ENCODE results near the gene HOMER2. TPM values are rescaled to one million over a fixed set of nuclear protein-coding genes. Genes with fewer than 3 reads are reported as not detected.
A peak's percentile ranks its signal among the peaks of the same experiment; 100 is the strongest.
"Not testable (repeated sequence)": the region's sequence is repeated elsewhere in the genome, so short reads cannot be mapped to it uniquely, and the experiment has no call there.

Gene HOMER2
- total RNA-seq, 1 donor from 2014 or later, result under 0.01 TPM

- no peak for DNase-seq (ENCODE audit: low read depth in 2 of 2)
Measured at GRCh38 chr15:82835391-82835917, 117.1 kb downstream of the HOMER2 start.

DNA sequence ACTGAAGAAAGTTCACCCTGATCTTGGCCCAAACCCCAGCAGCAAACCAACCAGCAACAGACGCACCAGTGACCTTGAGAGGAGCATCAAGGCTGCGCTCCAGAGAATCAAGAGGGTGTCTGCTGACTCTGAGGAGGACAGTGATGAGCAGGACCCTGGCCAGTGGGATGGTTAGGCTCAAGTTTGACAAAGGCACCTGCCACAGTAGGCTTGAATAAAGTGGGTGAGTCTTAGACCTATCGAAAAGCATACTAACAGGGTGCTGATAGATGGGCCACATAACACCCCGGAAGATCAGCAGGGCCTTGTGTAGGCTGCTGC is 119.2 kb downstream of the HOMER2 start:
- no peak for DNase-seq (ENCODE audit: low read depth in 2 of 2)

GRCh38 chr15:82832601-82833361 is 119.7 kb downstream of the HOMER2 start:
- DNase-seq (ENCODE audit: low read depth in 2 of 2), result peak in 1 of 2 donors; percentile 69

DNA sequence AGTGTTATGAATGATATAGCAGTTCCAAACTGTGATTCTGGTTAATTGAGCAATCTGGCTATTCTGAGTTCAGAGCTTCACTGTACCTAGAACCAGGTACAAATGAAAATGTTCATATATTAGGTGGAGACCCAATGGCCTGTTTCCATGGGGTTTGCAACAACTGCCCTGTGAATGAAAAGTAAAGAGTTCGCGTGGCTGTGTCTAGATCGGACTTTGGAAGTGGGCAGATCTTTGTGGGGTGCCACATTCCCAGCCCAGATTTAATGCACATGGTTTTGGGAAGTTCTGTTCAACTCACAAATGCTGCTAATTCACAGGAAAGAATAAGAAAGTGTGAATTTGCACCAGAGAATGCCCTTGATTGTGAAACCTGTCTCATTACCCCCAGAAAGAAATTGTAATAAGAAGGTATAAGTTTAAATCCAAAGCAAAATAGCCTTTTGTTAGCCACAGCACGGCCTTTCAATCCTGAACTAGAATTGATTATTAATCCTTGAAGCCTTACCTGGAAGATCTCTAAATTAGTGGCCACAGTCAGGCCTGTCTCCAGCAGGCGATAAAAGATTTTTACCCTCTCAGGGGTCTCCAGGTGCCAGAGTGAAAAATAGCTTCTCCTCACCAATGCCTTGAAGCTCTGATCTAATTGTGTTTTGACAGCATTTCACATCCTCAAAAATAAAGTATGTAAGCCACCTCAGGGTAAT is 120.5 kb downstream of the HOMER2 start:
- DNase-seq (ENCODE audit: low read depth in 2 of 2), result no peak

GRCh38 chr15:82830427-82831173 is 121.9 kb downstream of the HOMER2 start:
- no peak for DNase-seq (ENCODE audit: low read depth in 2 of 2)

DNA sequence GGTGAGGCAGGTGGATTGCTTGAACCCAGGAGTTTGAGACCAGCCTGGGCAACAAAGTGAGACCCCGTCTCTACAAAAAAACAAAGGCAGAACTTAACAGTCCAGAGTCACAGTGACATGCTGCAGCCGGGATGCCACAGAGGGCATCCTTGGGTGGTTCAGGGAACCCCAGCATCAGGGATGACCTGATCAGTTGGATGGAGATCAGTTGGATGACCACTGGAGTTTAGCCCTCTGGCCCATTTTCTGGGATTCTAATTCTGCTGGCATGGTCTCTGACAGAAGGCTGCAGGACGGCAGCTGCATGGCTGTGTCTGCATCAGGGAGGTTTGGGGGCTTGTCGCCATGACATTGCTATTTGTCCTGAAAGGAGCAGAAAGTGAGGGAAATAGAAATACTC is 123.3 kb downstream of the HOMER2 start:
- no peak for DNase-seq (ENCODE audit: low read depth in 2 of 2)

DNA sequence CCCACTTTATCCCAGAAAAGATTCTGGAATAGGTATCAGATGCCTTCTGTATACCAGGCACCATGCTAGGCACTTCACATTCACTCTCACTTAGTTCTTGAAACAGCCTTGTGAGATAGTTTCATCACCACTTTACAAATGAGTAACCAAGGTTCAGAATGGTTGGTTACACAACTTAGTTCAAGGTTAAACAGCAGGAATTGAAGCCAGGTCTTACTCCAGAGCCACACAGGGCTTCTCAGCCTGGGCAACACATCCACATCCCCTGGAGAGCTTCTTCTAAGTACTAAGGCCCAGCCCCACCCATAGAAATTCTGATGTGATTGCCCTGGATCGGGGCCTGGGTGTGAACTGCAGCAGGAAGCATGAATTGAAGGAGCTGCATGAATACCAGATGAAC is 124.4 kb downstream of the HOMER2 start:
- no peak for DNase-seq (ENCODE audit: low read depth in 2 of 2)

DNA sequence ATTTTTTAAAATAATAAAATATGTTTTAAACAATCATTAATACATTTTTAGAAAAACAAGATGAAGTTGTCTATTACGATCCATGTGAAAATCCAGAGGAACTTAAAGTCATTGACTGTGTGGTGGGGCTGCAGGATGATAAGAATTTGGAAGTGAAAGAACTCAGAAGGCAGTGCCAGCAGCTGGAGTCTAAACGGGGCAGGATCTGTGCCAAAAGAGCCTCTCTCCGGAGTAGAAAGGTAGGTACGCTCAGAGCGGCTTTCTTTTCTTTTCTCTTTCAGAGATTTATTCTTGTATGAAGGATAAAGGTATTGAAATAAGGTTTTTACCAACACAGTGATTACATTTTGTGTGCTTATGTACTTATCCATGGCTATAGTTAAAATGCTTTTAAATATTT is 129.5 kb downstream of the HOMER2 start:
- no peak for DNase-seq (ENCODE audit: low read depth in 2 of 2)

DNA sequence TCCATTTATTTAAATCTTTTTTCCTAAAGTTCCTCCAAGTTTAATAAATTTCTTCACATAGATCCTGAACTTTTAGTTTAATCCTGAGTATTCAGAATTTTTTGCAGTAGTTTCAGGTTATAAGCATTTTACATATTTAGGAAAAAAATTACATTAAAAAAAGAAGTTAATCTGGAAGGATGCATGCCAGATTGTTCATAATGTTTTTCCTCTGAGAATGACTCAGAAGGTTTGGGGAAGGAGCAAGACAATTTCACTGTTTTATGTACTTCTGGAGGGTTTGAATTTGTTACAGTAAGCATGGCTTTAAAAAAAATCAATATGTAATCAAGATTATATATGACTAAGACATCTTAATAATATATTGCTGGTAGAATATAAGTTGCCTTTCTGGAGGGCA is 130.7 kb downstream of the HOMER2 start:
- DNase-seq (ENCODE audit: low read depth in 2 of 2), result not testable (repeated sequence)

- DNase-seq (ENCODE audit: low read depth in 2 of 2), result not testable (repeated sequence)
Measured at GRCh38 chr15:82821396-82821795, 131.1 kb downstream of the HOMER2 start.

GRCh38 chr15:82820128-82820527 is 132.4 kb downstream of the HOMER2 start:
- no peak for DNase-seq (ENCODE audit: low read depth in 2 of 2)

DNA sequence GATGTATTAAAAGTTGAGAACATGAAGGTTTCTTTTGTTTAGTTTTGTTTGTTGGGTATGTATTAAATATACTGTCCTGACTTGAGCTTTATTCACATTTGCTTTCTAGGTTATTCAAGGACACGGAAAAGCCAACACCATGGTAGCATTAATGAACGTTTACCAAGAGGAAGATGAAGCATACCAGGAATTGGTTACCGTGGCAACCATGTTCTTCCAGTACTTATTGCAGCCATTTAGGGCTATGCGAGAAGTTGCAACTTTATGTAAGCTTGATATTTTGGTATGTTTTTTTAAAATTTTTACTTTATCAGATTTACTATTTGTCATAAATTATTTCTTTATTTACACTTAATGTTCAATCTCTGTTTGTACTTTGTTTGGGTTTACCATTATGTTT is 139.5 kb downstream of the HOMER2 start:
- peak in 1 of 2 donors; percentile 34 for DNase-seq (ENCODE audit: low read depth in 2 of 2)

GRCh38 chr15:82810890-82811426 is 141.6 kb downstream of the HOMER2 start:
- DNase-seq (ENCODE audit: low read depth in 2 of 2), result peak in 1 of 2 donors; percentile 13

DNA sequence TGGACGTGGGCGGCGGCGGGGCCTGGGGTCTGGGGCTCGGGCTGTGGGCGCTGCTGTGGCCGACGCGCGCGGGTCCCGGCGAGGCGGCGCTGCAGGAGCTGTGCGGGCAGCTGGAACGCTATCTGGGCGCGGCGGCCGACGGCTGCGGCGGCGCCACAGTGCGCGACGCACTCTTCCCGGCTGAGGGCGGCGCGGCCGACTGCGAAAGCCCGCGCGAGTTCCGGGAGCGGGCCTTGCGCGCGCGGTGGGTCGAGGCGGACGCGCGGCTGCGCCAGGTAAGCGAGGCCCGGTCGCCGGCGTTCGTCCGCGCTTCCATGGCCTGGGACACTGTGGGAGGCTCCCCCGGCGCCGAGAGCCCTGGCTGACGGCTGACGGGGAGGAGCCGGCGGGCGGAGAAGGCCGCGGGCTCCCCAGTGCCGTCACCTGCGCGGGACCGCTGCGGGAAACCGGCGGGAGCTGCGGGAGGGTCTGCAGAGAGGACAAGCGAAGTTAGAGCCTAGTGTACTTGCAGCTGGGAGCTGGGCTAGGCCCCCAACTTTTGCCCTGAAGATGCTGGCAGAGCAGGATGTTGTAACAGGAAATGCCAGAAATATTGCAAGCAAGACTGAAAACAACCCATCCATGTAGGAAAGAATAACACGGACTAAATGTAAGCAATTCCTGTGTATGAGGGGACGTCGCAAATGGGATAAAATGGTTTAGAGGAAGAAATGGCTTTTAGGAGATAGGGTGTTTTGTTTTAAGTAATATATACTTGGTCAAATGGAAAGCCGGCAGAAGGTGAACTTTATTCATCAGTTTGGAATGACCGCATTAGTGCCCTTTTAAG is 142.2 kb downstream of the HOMER2 start:
- DNase-seq (ENCODE audit: low read depth in 2 of 2), result peak; percentile 55 to 57

GRCh38 chr15:82809308-82810060 is 143.0 kb downstream of the HOMER2 start, which contains the start of gene WHAMM:
Gene WHAMM (plus strand): TSS chr15:82809628. CDS start chr15:82809727, 99 bp downstream.
- DNase-seq (ENCODE audit: low read depth in 2 of 2), result peak; percentile 99

DNA sequence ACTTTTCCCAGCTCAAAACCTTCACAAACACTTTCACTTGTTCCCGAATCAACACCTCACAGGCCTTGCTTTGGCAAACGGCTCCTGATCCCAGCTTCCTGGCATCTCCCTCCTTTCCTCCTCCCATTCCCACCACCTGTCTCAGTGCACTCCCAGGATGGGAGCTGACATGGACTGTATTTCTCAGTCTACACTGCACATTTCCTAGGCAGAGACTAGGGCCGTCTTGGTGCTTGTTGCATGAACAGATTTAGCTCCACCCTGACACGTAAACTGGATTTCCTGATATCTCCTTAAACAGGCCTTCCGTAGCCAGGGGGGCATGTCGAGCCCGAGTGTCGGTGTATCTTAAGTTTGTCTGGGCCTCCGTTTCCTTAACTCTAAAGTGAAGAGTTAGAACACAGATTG is 143.9 kb downstream of the HOMER2 start:
- no peak for DNase-seq (ENCODE audit: low read depth in 2 of 2)

GRCh38 chr15:82807920-82808633 is 144.4 kb downstream of the HOMER2 start:
- no peak for DNase-seq (ENCODE audit: low read depth in 2 of 2)

GRCh38 chr15:82805994-82806406 is 146.5 kb downstream of the HOMER2 start, which contains the start of gene FSD2:
Gene FSD2 (minus strand): TSS chr15:82806069. CDS start chr15:82787390, 18,679 bp downstream.
- DNase-seq (ENCODE audit: low read depth in 2 of 2), result no peak

- DNase-seq (ENCODE audit: low read depth in 2 of 2), result no peak
Measured at GRCh38 chr15:82804575-82804949, 148.0 kb downstream of the HOMER2 start.
